ENCODE results near the gene MEI4.

MEI4 gene

GRCh38 chr6:77656999-77657764, 4.3 kb downstream of the MEI4 start:
- H3K4me1 ChIP-seq (ENCODE audit: insufficient read depth, low read length, severe bottlenecking): no peaks in the 10 kb centered on the region
- H3K79me2 ChIP-seq (ENCODE audit: insufficient read depth, low read length): no peaks in the 10 kb centered on the region
- no peaks in the 10 kb centered on the region for H3K36me3 ChIP-seq (ENCODE audit: insufficient read depth, low read length)
- no peak overlapping the region for H3K9ac ChIP-seq (ENCODE audit: low read length)
- H3F3A ChIP-seq (ENCODE audit: insufficient read depth, low read length): no peaks in the 10 kb centered on the region
- no peaks in the 10 kb centered on the region for H4K20me1 ChIP-seq (ENCODE audit: insufficient read depth, low read length)
- H3K4me3 ChIP-seq (ENCODE audit: low read depth, low read length, poor library complexity, severe bottlenecking): no peak overlapping the region
- no peaks in the 10 kb centered on the region for H3K27me3 ChIP-seq (ENCODE audit: insufficient read depth, low read length)
- H3K9me2 ChIP-seq (ENCODE audit: low read depth, low read length): no peaks in the 10 kb centered on the region
- no peak overlapping the region for H3K27ac ChIP-seq (ENCODE audit: low read depth, low read length, poor library complexity, severe bottlenecking)
- TF ChIP-seq, protein P1, sequence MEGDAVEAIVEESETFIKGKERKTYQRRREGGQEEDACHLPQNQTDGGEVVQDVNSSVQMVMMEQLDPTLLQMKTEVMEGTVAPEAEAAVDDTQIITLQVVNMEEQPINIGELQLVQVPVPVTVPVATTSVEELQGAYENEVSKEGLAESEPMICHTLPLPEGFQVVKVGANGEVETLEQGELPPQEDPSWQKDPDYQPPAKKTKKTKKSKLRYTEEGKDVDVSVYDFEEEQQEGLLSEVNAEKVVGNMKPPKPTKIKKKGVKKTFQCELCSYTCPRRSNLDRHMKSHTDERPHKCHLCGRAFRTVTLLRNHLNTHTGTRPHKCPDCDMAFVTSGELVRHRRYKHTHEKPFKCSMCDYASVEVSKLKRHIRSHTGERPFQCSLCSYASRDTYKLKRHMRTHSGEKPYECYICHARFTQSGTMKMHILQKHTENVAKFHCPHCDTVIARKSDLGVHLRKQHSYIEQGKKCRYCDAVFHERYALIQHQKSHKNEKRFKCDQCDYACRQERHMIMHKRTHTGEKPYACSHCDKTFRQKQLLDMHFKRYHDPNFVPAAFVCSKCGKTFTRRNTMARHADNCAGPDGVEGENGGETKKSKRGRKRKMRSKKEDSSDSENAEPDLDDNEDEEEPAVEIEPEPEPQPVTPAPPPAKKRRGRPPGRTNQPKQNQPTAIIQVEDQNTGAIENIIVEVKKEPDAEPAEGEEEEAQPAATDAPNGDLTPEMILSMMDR (IDR thresholded peaks at IDR 0.05; ENCODE audit: low read length): no peak
- TF ChIP-seq EZH2 (IDR thresholded peaks at IDR 0.05; ENCODE audit: borderline replicate concordance, low read length): no peak
- H3K9me3 ChIP-seq (ENCODE audit: low read length): no peaks in the 10 kb centered on the region
- H2AFZ ChIP-seq (ENCODE audit: low read length): no peak overlapping the region
- H3K4me2 ChIP-seq (ENCODE audit: low read length): no peak overlapping the region

DNA sequence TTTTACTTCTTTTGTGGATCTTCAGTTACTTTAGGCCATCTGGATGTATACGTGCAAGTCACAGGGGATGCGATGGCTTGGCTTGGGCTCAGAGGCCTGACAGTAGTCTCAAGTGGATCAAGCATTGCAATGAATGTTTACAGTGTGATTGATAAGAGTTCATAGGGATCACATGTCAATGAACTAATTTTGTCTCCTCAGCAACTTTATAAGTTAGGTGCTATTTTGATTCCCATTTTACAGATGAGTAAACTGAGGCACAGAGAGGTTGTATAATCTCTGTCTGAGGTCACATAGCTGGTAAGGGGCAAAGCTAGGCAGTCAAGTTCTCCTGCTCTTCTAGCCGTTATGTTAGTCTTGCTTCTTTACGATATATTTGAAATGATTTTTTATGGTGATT, 13.5 kb downstream of the MEI4 start:
- H3K36me3 ChIP-seq (ENCODE audit: insufficient read depth, low read length): no peaks in the 10 kb centered on the region
- H3K27ac ChIP-seq (ENCODE audit: low read depth, low read length, poor library complexity, severe bottlenecking): no peak overlapping the region
- no peaks in the 10 kb centered on the region for H3K9me3 ChIP-seq (ENCODE audit: low read length)
- no peak for TF ChIP-seq EZH2 (IDR thresholded peaks at IDR 0.05; ENCODE audit: borderline replicate concordance, low read length)
- TF ChIP-seq, protein P1 (IDR thresholded peaks at IDR 0.05; ENCODE audit: low read length): no peak
- H3K4me1 ChIP-seq (ENCODE audit: insufficient read depth, low read length, severe bottlenecking): no peaks in the 10 kb centered on the region
- H3K9me2 ChIP-seq (ENCODE audit: low read depth, low read length): no peaks in the 10 kb centered on the region
- H3K9ac ChIP-seq (ENCODE audit: low read length): no peak overlapping the region
- no peaks in the 10 kb centered on the region for H3K27me3 ChIP-seq (ENCODE audit: insufficient read depth, low read length)
- H3K4me3 ChIP-seq (ENCODE audit: low read depth, low read length, poor library complexity, severe bottlenecking): no peak overlapping the region
- no peak overlapping the region for H3K4me2 ChIP-seq (ENCODE audit: low read length)
- no peaks in the 10 kb centered on the region for H4K20me1 ChIP-seq (ENCODE audit: insufficient read depth, low read length)
- no peak overlapping the region for H2AFZ ChIP-seq (ENCODE audit: low read length)
- no peaks in the 10 kb centered on the region for H3K79me2 ChIP-seq (ENCODE audit: insufficient read depth, low read length)
- no peaks in the 10 kb centered on the region for H3F3A ChIP-seq (ENCODE audit: insufficient read depth, low read length)

GRCh38 chr6:77666846-77667245, 14.0 kb downstream of the MEI4 start:
- no peak overlapping the region for H3K4me3 ChIP-seq (ENCODE audit: low read depth, low read length, poor library complexity, severe bottlenecking)
- no peak overlapping the region for H2AFZ ChIP-seq (ENCODE audit: low read length)
- no peaks in the 10 kb centered on the region for H4K20me1 ChIP-seq (ENCODE audit: insufficient read depth, low read length)
- no peak overlapping the region for H3K4me2 ChIP-seq (ENCODE audit: low read length)
- H3F3A ChIP-seq (ENCODE audit: insufficient read depth, low read length): no peaks in the 10 kb centered on the region
- no peaks in the 10 kb centered on the region for H3K79me2 ChIP-seq (ENCODE audit: insufficient read depth, low read length)
- TF ChIP-seq, protein P1 (IDR thresholded peaks at IDR 0.05; ENCODE audit: low read length): no peak
- TF ChIP-seq EZH2 (IDR thresholded peaks at IDR 0.05; ENCODE audit: borderline replicate concordance, low read length): no peak
- no peaks in the 10 kb centered on the region for H3K4me1 ChIP-seq (ENCODE audit: insufficient read depth, low read length, severe bottlenecking)
- H3K9ac ChIP-seq (ENCODE audit: low read length): no peak overlapping the region
- H3K27me3 ChIP-seq (ENCODE audit: insufficient read depth, low read length): no peaks in the 10 kb centered on the region
- H3K27ac ChIP-seq (ENCODE audit: low read depth, low read length, poor library complexity, severe bottlenecking): no peak overlapping the region
- no peaks in the 10 kb centered on the region for H3K9me3 ChIP-seq (ENCODE audit: low read length)
- no peaks in the 10 kb centered on the region for H3K36me3 ChIP-seq (ENCODE audit: insufficient read depth, low read length)
- H3K9me2 ChIP-seq (ENCODE audit: low read depth, low read length): no peaks in the 10 kb centered on the region

All from OCI-LY1 (cell line).